Body of pancreas (tissue), 4 donors: ENCODE results near the gene SLC16A1. TPM values are rescaled to one million over a fixed set of nuclear protein-coding genes. Genes with fewer than 3 reads are reported as not detected.
"Not testable (repeated sequence)": the region's sequence is repeated elsewhere in the genome, so short reads cannot be mapped to it uniquely, and the experiment has no call there.

Experiments
- ATAC-seq: fragments of 150-250 bp; one replicate; pipeline ENCODE4 v1.9.1; 2016
- DNase-seq, 4 donors: peaks; one replicate each; pipeline ENCODE4 v3.0.0-alpha.2; 2019
- H3K27ac ChIP-seq, 4 donors: fragments of 200-600 bp; sonication (generic); 1 replicate in 3 of 4; 2 replicates in 1 of 4; pipeline versions ENCODE4 v1.5.1 to v1.6.1; 2016 to 2019; ENCODE audit warnings: mild to moderate bottlenecking in 1 of 4, mixed read lengths in 1 of 4, moderate library complexity in 1 of 4
- H3K27me3 ChIP-seq, 2 donors: fragments of 200-600 bp; sonication (generic); one replicate each; pipeline ENCODE4 v1.6.0; 2016; ENCODE audit warnings: mild to moderate bottlenecking in 1 of 2
- H3K36me3 ChIP-seq, 2 donors: fragments of 200-600 bp; sonication (generic); replicated peaks in 1 of 2; 2 replicates each; pipeline ENCODE4 v1.5.1; 2016; ENCODE audit warnings: low read depth in 2 of 2; ENCODE audit not compliant: insufficient read depth in 1 of 2
- H3K4me1 ChIP-seq: fragments of 200-600 bp; sonication (generic); one replicate; pipeline ENCODE4 v1.6.0; 2016
- H3K4me3 ChIP-seq, 2 donors: fragments of 200-600 bp; sonication (generic); 1 replicate in 1 of 2; 2 replicates in 1 of 2; pipeline ENCODE4 v1.5.1; 2016 to 2019
- H3K9me3 ChIP-seq, 3 donors: fragments of 200-600 bp; sonication (generic); 1 replicate in 2 of 3; 2 replicates in 1 of 3; pipeline ENCODE4 v1.5.1; 2016
- POLR2A ChIP-seq, 3 donors: fragments of 450-650 bp; IDR thresholded peaks; one replicate each; pipeline ENCODE4 v1.6.1; 2016; ENCODE audit warnings: antibody characterized with exemption in 3 of 3, mild to moderate bottlenecking in 2 of 3
- WGBS, 2 donors: methylation state at CpG; one replicate each; pipeline ENCODE4 v1.1.5; 2017; 5-methylcytosine and 5-hydroxymethylcytosine counted together
- intact Hi-C: fragments of 100-400 bp; cut with DNase I; formaldehyde crosslinking; loops from one replicate; pipeline ENCODE4 v1.15.1; 2023
- total RNA-seq, 2 donors: library from RNA; depleted of rRNA; stranded (reverse); fragments of >200 nt; gene quantifications; one replicate each; pipeline ENCODE4 v1.1.0, GENCODE V29; 2016
- TF ChIP-seq, protein P1 (sequence below), 7 experiments: fragments of 450-650 bp in 4 of 7; fragments of 200-600 bp in 3 of 7; sonication (generic) in 3 of 7; IDR thresholded peaks; one replicate each; pipeline ENCODE4 v1.5.1; 2016 to 2019; ENCODE audit warnings: antibody characterized with exemption in 7 of 7

SLC16A1 gene
- total RNA-seq, 2 donors from 2014 or later: 2.9 to 3.3 TPM

DNA sequence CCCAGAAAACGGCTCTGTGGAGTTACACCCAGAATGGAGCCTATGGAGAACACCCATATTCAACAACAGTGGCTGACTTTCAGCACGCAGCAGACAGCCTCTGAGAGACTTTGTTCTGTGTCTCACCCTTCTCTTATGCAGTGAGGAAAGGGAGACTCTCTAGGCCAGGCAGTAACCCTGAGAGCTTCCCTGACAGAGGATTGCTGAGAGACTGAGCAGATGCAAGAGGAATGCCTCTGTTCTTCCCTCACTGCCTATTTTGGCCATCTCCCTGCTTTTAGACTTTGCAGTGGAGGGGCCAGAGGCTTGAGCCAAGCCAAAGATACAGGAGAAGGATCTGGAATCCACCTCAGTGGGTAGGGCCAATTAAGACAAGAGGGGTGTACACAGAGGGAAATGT lies 41.8 kb upstream of the SLC16A1 start:
- Histone ChIP-seq H3K36me3 (no peaks in the 10 kb centered on the region), H3K4me1 (peaks cover 22% of the 10 kb centered on the region), H3K27ac (no peak overlapping the region), H3K9me3 (no peaks in the 10 kb centered on the region), H3K4me3 (no peak overlapping the region), H3K27me3 (no peaks in the 10 kb centered on the region)
- intact Hi-C loops: no loop called here
- 92 to 93% methylated on average over 2 of the region's 2 CpGs for whole genome bisulfite sequencing, 2 donors
- ATAC-seq (no peak), DNase-seq (no peak)
- TF ChIP-seq, protein P1, sequence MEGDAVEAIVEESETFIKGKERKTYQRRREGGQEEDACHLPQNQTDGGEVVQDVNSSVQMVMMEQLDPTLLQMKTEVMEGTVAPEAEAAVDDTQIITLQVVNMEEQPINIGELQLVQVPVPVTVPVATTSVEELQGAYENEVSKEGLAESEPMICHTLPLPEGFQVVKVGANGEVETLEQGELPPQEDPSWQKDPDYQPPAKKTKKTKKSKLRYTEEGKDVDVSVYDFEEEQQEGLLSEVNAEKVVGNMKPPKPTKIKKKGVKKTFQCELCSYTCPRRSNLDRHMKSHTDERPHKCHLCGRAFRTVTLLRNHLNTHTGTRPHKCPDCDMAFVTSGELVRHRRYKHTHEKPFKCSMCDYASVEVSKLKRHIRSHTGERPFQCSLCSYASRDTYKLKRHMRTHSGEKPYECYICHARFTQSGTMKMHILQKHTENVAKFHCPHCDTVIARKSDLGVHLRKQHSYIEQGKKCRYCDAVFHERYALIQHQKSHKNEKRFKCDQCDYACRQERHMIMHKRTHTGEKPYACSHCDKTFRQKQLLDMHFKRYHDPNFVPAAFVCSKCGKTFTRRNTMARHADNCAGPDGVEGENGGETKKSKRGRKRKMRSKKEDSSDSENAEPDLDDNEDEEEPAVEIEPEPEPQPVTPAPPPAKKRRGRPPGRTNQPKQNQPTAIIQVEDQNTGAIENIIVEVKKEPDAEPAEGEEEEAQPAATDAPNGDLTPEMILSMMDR (IDR thresholded peaks at IDR 0.05): no peak
- no peak for TF ChIP-seq POLR2A (IDR thresholded peaks at IDR 0.05)

GRCh38 chr1:112995890-112996289 lies 39.9 kb upstream of the SLC16A1 start:
- DNase-seq (no peak), ATAC-seq (no peak)
- H3K27me3 ChIP-seq: no peaks in the 10 kb centered on the region
- H3K27ac ChIP-seq: no peak overlapping the region
- 69 to 73% methylated on average over 2 of the region's 2 CpGs for WGBS, 2 donors
- TF ChIP-seq, protein P1 (IDR thresholded peaks at IDR 0.05): no peak
- no peak for TF ChIP-seq POLR2A (IDR thresholded peaks at IDR 0.05)
- H3K4me1 ChIP-seq: peaks cover 22% of the 10 kb centered on the region
- intact Hi-C loops: no loop called here
- H3K36me3 ChIP-seq: no peaks in the 10 kb centered on the region
- H3K4me3 ChIP-seq: no peak overlapping the region
- no peaks in the 10 kb centered on the region for H3K9me3 ChIP-seq

GRCh38 chr1:112995021-112995420 lies 39.0 kb upstream of the SLC16A1 start:
- H3K27me3 ChIP-seq, H3K4me3 ChIP-seq, DNase-seq, intact Hi-C loops, ATAC-seq, H3K9me3 ChIP-seq, H3K27ac ChIP-seq, H3K36me3 ChIP-seq: not testable (repeated sequence)
- H3K4me1 ChIP-seq: peaks cover 22% of the 10 kb centered on the region
- WGBS, 2 donors: 95 to 96% methylated on average over 9 of the region's 9 CpGs

DNA sequence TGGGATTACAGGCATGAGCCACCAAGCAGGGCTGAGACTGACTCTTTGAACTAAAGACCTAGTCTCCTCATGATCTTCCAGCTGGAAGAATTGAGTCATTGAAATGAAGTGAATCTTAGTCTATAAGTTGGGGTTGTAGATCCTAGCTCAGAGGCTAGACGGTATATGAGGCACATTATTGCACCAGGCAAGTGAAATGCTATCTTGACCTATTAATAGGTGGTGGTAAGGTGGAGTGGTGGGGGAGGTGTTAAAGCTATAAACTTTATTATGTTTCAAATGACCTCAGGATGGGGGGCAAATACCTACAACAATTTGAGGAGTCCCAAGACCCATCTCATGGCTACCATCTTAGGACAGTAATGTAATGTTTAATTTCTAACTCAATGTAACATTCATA lies 36.8 kb upstream of the SLC16A1 start:
- Histone ChIP-seq H3K27ac (no peak overlapping the region), H3K9me3 (no peaks in the 10 kb centered on the region), H3K4me1 (peaks cover 6% of the 10 kb centered on the region), H3K27me3 (no peaks in the 10 kb centered on the region), H3K36me3 (no peaks in the 10 kb centered on the region), H3K4me3 (no peak overlapping the region)
- no peak for ATAC-seq
- no peak for TF ChIP-seq POLR2A (IDR thresholded peaks at IDR 0.05)
- TF ChIP-seq, protein P1 (IDR thresholded peaks at IDR 0.05): no peak
- intact Hi-C loops: no loop called here
- DNase-seq: no peak
- WGBS, 2 donors: 50 to 93% methylated on average over 1 of the region's 1 CpG

GRCh38 chr1:112991402-112992120 lies 35.6 kb upstream of the SLC16A1 start:
- ATAC-seq (no peak), DNase-seq (no peak)
- Histone ChIP-seq H3K27ac (no peak overlapping the region), H3K4me3 (no peak overlapping the region), H3K27me3 (no peaks in the 10 kb centered on the region), H3K36me3 (no peaks in the 10 kb centered on the region), H3K4me1 (peaks cover 6% of the 10 kb centered on the region), H3K9me3 (no peaks in the 10 kb centered on the region)
- 83 to 90% methylated on average over 4 of the region's 4 CpGs for WGBS, 2 donors
- intact Hi-C loops: no loop called here
- TF ChIP-seq POLR2A (IDR thresholded peaks at IDR 0.05): no peak
- TF ChIP-seq, protein P1 (IDR thresholded peaks at IDR 0.05): no peak
